HG02970 (cell line): ENCODE results near the gene CDCP2.
"Not testable (repeated sequence)": the region's sequence is repeated elsewhere in the genome, so short reads cannot be mapped to it uniquely, and the experiment has no call there.

Experiments
- ATAC-seq: cut with Tn5 transposase; IDR thresholded peaks from one replicate; pipeline ENCODE4 v1.9.1; 2021; ENCODE audit warnings: mild to moderate bottlenecking, moderate library complexity, moderate number of reproducible peaks; ENCODE audit not compliant: unreplicated experiment, low FRiP score

Gene CDCP2

DNA sequence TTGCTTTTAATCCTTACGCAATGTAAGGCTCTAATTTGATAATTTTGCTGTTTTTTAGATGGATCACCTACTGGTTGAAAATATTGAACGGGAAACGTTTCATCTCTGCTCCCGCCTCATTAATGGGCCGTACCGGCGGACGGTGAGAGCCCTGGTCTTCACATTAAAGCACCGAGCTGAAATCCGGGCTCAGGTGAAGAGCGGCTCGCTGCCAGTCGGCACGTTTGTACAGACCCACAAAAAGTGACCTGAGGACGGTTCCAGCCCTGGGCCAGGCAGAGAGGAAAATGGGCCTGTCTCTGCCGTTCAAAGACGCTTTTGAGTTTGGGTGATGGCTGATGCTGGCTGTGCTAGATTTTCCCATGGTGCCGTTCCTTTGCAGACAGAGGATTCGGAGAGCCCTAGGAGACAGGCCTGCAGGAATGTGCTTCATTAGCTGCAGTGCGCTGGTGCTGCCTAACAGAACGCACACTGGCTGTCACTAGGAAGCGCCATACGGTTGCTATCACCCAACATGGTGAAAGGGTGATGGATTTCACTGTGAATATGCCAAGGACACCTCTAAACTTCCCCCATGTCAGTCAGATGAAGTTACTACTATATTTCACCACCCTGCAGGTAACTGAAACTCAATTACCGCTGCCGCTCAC lies 56.4 kb downstream of the CDCP2 start:
- no peak for ATAC-seq

GRCh38 chr1:54095546-54096226 lies 57.1 kb downstream of the CDCP2 start:
- ATAC-seq, result no peak

DNA sequence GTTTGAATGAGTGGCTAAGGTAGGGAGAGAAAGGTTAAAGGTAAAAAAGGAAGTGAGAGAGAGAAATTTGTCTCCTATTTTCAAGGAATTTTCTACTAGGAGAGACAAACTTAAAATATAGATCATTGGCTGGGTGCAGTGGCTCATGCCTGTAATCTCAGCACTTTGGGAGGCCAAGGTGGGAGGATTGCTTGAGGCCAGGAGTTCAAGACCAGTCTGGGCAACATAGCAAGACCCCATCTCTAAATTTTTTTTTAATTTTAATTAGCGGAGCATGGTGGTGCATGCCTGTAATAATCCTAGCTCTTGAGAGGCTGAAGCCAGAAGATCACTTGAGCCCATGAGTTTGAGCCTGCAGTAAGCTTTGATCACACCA lies 58.1 kb downstream of the CDCP2 start:
- ATAC-seq, result not testable (repeated sequence)

DNA sequence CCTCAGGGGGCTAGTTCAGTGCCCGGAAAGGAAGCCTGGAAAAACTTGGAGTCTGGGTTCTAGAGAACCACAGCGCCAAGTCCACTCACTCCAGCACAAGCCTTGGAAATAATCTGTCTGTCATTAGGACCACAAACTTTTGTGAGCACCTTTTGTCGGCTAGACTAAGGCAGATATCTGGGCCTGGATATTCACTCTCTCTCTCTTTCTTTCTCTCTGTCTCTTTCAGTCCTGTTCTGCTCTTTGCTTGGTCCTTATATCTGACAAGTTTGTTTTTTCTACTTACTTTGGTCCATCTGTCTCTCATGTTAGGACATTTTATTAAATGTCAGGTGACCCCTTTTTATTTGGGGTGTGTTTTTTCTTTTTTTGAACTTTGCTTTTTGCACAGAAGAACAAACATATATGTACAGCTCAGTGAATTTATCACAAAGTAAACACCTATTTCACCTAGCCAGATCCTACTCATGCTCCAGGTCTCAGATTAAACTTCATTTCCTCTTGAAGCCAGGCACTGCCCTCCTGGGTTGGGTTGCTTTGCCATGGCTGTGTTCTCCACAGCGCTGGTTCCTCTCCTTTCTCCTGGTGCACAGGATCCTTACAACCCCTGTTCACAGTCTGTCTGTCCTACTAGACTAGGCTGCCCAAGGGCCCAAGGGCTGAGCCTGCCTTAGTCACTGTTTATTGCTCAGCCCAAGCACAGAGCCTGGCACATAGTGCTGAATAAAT lies 58.6 kb downstream of the CDCP2 start:
- ATAC-seq, result no peak

DNA sequence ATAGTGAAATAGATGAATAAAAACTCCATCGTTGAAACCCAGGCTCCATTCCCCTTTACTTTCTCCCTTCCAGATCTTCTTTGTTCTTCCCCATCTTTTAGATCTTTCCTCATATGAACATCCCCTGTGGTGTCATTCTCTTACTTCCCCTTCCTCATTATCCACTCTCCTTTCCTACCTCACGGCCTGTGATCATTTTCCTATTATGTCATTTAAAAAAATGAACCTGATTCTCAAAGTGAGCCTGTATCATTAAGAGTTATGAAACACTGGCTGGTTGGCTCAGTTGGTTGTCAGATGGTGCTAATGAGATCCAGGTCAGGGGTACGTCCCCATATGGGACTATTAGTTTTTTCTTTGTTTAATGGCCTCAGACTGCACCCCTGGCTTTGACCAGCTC lies 61.1 kb downstream of the CDCP2 start:
- no peak for ATAC-seq

DNA sequence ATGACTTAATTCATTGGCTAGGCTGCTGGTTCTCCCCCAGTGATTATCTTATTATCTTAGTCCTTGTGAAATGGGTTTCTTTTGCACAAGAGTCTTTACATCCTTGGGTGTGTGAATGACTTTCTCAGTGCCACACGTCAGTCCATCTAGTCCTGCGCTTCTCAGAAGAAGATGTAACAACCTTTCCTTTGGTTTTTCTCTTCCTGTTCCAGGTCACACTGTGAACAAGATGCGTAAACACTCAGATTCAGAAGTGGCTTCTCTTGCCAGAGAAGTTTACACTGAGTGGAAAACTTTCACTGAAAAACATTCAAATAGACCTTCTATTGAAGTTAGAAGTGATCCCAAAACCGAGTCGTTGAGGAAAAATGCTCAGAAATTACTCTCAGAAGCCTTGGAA lies 64.4 kb downstream of the CDCP2 start:
- ATAC-seq, result no peak

DNA sequence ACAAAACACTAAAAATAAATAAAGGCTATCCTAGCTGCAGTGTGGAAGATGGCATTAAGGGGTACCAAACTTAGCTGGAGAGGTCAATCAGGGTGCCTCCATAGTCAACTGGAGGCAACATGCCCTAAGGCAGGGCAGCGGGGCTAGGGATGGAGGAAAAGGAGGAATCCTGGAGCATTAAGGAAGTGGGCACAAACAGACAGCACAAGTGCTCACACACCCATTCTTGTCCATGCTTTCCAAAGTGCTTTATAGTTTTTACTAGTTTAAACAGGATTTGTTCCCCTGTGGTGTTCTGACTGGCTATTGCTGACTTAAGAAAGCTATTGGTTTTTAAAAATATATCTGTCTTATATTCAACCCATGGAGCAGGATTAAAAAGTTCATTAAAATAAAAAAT lies 66.0 kb downstream of the CDCP2 start:
- no peak for ATAC-seq

- no peak for ATAC-seq
Measured at GRCh38 chr1:54084794-54085193, 68.0 kb downstream of the CDCP2 start.
